HG02870 (cell line): ENCODE data around the gene DNM1.

Experiments
- ATAC-seq: cut with Tn5 transposase; IDR thresholded peaks from one replicate; pipeline ENCODE4 v1.9.1; 2021; ENCODE audit warnings: mild to moderate bottlenecking, moderate library complexity; ENCODE audit not compliant: unreplicated experiment

Gene DNM1

DNA sequence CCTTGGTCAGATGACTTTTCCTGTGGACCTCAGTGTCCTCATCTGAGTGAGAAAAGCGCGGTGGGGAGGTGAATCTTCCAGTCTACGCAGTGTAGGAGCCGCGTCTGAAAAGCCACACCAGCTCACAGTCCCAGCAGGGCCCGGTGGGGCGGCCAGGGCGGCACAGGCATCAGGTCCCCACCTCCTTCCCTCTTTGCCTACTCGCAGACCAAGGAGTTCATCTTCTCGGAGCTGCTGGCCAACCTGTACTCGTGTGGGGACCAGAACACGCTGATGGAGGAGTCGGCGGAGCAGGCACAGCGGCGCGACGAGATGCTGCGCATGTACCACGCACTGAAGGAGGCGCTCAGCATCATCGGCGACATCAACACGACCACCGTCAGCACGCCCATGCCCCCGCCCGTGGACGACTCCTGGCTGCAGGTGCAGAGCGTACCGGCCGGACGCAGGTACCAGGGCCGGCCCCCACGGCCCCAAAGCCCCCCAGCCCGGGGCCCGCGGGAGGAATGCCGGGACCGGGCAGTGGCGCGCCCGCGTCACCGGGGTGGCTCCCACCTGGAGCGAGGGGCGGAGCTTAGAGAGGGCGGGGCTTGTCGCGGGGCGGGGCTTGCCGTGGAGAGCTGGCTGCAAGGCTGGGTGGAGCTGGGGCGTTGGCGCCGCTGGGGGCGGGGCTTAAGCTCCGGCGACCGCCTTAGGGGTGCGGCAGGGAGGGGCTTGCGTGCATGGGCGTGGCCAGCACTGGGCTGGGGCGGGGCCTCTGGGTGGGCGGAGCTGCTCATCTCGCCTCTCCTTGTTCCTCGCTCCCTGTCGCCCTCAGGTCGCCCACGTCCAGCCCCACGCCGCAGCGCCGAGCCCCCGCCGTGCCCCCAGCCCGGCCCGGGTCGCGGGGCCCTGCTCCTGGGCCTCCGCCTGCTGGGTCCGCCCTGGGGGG is 47.0 kb downstream of the DNM1 start:
- ATAC-seq, result peak; percentile 78

DNA sequence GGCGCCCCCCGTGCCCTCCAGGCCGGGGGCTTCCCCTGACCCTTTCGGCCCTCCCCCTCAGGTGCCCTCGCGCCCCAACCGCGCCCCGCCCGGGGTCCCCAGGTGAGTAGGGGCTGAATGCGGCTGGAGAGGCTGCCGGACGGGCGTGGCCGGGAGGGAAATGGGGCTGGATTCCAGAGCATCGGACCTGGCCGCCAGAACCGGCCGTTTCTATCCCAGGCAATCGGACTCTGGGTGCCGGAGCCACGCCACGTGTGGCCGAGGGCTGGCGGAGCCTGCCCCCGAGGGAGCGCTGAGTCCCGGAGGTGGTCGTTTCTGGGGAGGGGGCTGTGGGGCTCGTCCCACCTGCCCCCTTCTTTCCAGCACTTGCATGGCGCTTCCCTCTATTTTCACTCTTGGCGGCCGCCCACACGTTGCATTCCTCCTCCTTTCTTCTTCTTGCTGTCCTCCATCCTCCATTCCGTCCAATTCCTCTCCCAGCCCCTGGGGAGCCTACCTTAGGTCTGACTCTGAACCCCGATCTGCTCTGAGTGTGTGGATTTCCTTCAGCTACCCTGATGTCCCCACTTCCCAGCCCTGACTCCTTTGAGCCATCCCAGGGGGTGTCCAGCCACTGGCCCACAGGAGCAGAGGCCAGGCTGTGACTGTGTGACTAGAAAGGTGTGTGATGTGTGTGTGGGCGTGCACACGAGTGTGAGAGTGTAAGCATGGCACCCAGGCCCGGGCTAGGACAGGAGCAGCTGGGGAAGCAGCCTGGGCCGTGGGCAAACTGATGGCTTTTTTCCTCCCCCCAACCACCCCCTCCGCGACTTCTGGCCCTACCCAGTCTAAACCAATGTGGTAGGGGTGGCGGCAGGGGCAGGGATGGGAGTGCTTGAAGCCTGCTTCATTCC is 47.9 kb downstream of the DNM1 start:
- ATAC-seq, result no peak

DNA sequence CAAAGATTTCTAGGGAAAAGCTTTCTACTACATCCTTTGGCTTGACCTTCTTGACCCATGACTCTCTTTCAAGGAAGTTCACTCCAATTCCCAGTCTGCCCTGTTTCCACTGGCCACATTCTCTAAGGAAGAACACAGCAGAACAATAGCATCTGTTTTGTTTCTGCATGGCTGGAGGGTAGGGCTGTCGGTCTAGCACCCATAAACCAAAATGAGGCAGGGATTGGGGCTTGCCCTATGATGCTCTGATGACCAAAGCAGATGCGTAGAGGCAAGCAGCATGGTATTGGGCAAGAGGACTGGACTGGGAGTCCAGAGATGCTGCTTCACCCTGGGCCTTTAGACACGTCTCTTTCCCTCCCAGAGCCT is 48.5 kb downstream of the DNM1 start:
- no peak for ATAC-seq

DNA sequence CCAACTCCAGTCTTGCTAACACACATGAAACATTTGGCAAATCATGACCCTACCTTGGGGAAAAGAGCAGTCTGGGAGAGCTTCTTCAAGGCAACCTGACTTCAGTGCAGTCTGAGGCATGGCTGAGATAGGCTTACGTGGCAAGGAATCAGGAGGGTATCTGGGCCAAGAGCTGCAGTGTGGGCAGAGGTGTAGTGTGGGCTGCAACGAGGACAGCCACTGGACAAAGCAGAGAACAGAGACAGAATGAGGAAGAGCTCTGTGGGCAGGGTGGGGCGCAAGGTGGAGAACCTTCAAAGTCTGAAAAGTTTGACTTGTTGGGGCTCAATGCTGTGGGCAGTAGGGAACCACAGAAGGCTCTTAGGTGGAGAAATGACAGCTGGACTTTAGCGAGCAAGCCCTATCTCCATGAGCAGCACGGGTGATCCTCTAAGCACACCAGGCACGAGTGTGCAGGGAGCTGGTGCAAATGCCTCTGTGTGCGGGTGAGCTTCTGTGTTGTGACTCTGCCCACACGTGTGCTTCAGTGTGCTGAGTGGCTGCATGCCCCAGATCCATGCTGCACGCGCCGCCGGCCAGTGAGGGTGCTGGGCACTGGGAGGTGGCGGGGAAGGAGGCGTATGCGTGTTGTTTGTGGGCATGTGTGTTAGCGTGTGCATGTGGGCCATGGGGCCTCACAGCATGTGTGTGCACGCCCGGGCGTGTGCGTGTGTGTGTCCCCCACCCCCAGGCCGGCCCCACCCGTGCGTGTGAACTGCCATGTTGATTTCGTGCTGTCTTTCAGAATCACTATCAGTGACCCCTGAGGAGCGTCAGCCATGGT is 49.3 kb downstream of the DNM1 start:
- ATAC-seq, result no peak

DNA sequence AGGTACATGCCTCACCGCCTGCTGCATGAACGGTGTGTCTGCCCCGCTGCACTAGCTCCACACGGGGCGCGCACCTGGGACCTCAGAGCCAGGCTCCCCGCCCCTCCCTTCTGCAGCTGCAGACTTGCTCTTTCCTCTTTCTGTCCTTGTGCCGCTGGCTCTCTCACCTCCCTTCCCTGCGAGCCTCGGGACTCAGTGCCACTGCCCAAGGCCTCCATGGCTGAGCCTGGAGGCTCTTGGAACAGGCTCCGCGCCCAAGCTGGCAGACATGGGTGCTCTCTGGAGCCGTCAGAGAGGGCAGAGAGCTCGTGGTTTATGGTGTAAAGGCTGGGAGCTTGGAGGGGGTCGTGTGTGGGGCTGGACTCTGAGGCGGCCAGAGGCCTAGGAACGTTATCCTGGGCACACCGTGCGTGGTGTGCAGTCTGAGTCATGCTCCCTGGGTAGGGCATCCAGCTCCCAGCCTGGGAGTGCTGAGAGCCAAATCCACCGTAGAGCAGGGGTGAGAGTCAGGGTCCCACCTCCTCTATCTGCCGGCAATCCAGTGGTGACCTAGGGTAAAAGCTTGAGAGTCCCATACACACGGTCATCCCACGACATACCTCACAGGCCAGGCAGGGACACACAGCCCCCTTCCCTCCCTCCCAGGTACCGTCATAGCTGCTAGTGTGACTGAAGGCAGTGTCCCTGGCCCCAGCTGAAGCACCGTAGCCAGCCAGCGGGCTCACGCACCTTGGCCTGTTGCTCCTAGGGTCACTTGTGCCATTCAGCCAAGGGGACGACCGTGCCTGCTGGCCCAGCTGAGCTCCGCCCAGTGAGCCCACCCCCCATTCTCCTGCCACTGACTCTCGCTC is 50.2 kb downstream of the DNM1 start:
- no peak for ATAC-seq

GRCh38 chr9:128253991-128254346 is 50.8 kb downstream of the DNM1 start:
- no peak for ATAC-seq

GRCh38 chr9:128254362-128254761 is 51.2 kb downstream of the DNM1 start:
- ATAC-seq, result no peak

DNA sequence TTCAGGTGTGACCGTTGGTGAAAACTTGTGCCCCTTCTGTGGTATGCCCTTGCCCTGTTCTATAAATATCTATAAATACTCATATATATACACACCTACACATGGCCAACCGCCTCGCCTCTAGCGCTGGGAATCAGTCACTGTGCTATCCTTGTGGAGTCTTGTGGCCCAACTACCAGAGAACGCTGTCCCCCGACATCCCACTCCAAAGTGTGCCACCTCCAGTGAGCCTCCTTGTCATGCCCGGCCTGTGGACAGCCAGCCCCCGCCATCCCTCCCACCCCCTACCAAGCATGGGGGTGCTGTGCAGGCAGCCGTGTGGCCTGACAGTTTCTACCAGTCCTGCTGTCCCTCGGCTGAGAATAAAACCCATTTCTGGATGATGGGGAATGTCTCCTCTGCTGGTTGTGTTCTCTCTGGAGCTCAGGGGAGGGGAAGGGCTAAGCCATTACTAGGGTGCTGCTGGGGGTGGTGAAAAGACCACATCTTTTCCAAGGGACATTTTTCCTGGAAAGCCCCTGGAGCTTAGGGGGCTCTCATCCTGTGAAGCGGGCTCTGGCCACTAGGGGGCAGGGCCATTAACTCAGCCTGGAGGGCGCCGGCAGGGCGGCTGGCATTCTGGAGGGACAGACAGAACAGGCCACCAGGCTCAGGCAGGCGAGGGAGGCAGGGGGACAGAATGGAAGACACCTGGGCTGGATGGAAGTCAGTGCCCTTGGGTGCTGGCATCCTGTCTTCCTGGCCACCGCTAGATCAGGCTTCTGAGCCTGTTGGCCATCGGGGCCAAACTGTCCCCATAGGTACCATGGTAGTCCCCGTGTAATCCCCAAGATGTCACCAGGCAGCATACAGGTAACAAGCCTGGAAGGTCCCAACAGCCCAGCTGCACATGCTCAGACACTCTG is 51.9 kb downstream of the DNM1 start:
- no peak for ATAC-seq

DNA sequence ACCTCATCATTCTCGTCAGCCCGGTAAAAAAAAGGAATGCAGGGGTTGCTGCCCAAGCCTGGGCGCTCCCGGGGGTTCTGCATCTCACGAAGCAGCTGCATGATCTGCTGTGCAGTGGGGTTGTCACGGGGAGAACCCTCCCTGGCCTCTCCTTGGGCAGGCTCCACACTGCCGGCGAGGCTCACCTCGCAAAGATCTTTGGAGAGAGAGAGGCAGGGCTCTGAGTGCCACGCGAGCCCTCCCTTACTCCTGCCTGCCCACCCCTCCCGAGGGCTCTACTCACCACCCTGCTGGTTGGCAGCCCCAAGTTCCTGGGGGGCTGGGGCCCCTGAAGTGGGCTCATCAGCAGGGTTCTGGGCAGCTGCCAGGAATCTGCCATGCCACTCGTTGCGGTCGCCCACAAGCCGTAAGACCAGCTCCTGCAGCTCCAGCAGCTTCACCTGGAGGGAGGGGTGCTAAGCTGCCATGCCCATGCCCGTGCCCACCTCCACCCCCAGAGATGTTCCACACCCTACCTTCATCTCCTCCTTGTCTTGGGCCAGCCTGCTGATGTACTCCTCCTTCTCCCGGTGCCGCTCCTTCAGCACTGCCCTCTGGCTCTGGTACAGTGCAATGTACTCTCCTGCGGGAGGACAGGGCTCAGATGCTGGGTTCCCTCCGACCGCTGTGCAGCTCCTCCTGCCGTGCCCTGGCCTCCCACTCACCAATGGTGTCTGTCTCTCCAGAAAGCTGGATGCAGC is 54.1 kb downstream of the DNM1 start:
- ATAC-seq, result no peak

GRCh38 chr9:128257907-128258306 is 54.7 kb downstream of the DNM1 start:
- no peak for ATAC-seq

- no peak for ATAC-seq
Measured at GRCh38 chr9:128258326-128258725, 55.1 kb downstream of the DNM1 start.

GRCh38 chr9:128259156-128259555 is 56.0 kb downstream of the DNM1 start:
- no peak for ATAC-seq

DNA sequence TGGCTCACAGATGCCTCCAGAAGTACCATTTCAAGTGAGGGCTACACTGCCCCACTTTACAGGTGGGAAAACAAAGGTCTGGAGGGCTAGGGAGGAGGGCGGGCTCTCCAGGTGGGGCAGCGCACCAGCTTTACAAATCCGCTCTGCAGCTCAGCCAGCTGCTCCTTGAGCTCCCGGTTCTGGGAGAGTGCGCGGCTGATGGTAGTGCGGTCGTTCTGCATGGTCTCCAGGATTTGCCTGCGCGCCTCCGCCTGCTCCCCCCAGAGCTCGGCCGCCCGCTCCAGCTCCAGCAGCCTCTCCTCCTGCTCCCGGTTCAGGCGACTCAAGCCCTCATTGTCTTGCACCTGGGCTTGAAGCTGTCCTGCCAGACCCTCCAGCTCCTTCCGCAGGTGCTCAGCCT is 57.2 kb downstream of the DNM1 start:
- ATAC-seq, result no peak

DNA sequence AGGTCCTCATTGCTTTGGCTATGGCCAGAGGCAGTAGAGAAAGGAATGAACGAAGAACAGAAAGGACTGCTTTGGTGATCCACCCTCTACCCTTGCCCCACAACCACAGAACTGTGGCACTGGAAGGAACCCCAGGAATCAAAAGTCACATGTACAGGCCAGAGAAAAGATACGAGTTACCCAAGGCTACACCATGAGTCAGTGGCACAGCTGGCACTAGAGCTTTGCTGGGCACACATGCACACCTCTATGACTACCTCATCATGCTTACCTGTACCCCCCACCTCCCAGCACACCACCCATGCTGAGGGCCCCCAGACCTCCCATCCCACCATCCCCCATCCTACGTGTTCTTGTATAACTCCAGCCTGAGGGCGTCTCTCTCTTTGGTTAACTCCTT is 59.5 kb downstream of the DNM1 start:
- no peak for ATAC-seq

DNA sequence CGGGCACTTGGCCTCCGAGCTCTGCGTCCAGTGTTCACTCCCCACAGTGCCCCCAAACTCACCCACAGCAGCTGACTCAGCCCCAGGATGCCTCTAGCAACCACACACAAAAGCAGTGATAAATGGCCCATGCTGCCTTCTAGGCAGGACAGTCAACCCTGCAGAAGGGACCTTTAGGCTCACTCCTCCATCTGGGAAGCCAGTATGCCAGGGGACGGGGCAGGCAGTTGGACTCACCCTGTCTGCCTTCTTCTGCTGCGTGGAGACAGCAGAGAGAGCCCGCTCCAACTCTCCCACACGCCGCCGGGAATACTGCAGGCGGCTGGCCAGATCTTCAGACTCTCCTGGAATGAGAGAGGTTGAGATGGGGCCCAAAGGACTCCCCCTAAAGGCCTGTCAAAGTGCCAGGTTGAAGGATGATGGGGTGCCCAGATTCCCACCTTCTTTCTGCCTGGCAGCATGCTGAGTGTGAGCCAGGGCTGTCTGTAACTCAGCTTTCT is 62.2 kb downstream of the DNM1 start:
- no peak for ATAC-seq

DNA sequence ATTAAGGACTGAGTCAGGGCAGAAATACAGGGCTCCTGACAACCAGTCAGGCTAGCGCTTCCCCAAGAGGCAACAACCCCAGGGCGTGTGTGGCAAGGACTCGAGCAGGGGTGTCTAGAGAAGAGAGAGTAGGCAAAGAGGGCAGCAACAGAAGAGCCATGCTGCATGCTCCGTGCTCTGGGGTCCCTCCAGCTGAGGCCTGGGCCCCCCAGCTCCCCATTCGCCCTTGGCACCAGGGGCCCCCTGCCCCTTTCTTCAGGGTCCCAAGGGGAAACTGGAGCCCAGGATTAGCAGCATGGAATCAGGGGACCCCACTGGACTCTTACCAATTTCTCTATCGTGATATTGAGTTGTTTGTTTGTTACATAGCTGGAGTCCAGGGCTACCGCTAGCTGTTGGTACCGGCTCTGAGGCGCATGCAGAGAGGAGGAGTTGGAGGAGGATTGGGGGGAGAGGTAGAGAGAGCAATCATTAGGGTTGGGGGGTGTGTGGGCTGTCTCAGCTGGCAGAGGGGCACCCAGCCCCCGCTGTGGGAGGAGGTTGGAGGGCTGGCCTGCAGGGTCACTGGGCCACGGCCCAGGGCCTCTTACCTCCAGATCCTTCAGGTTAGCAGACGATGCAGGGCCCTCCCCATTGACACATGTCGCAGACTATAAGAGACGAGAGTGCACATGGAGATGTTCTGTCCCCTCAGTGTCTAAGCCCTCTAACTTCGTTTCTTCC is 63.9 kb downstream of the DNM1 start:
- no peak for ATAC-seq

DNA sequence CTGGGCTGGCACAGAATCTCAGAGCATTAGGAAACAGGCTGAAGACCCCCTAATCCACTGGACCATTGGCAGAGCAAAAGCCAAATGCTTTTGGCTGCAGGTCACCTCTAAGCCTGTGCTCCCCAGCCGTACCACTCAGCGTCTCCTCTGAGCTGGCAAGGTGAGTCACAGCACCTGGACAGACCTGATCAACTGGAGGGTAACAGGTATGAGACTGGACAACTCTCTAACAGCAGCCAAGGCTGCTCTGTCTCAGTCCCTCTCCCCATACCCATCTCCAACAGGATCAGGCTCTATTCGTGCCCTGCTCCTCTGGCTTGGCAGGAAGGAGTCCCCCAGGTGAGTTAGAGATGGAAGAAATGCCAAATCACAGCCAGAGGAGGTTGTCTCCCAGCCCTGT is 67.9 kb downstream of the DNM1 start:
- no peak for ATAC-seq

DNA sequence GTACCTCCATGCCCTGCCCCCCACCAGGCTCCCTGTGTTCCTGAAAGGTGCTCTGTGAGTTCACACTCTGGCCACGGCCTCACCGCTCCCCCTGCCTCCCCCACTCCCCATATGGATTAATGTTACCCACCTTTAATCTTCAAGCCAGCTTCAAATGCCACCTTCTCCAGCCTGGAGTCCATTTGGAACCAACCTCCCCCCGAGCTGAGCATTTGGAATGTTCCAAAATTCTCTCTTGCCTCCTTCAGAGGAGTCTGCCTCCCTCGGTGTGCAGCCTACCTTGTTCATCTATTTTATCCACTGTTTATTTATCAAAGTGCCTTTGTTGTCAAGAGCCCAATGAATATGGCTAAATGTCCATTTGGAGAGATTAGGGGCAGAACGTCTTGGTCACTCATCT is 68.3 kb downstream of the DNM1 start:
- ATAC-seq, result no peak
